Frontal cortex (tissue), 4 donors: ENCODE measurements around the gene PAIP1. TPM values are rescaled to one million over a fixed set of nuclear protein-coding genes. Genes with fewer than 3 reads are reported as not detected.
A peak's percentile ranks its signal among the peaks of the same experiment; 100 is the strongest.
"Not testable (repeated sequence)": the region's sequence is repeated elsewhere in the genome, so short reads cannot be mapped to it uniquely, and the experiment has no call there.

ENCODE experiments used
- DNase-seq, 2 donors: peaks; one replicate each; pipeline ENCODE4 v3.0.0; 2012; ENCODE audit warnings: low spot score in 2 of 2
- FAIRE-seq: peaks from 2 replicates; lab custom pipeline; 2012; peaks lifted over from hg19 to GRCh38; lab: Jason Lieb, UNC
- total RNA-seq: library from RNA; depleted of rRNA; stranded (reverse); fragments of >200 nt; gene quantifications from one replicate; pipeline ENCODE4 v1.2.3, GENCODE V29; 2014
- donor health status: control.
- donor health status: control.
- donor health status: control.

The PAIP1 gene
- 221 TPM for total RNA-seq

- peak; percentile 86 to 88 for DNase-seq
- FAIRE-seq = no peak
Observed at GRCh38 chr5:43556857-43557542, at the start of gene PAIP1. Gene PAIP1, minus strand, starts transcription at chr5:43557077. Its CDS starts 231 bp downstream, at chr5:43556846.

GRCh38 chr5:43606351-43606750, 49.5 kb upstream of the PAIP1 start:
- no peak for FAIRE-seq
- DNase-seq = no peak

- FAIRE-seq = no peak
Observed at GRCh38 chr5:43604699-43605098, 47.8 kb upstream of the PAIP1 start.

GRCh38 chr5:43603344-43604217, 46.7 kb upstream of the PAIP1 start:
- no peak for FAIRE-seq
- DNase-seq = peak; percentile 65 to 71

More at GRCh38 chr5:43604699-43605098, 47.8 kb upstream of the PAIP1 start:
- DNase-seq = no peak

GRCh38 chr5:43602461-43603343, 45.8 kb upstream of the PAIP1 start, which contains the start of gene NNT:
Gene NNT, plus strand, starts transcription at chr5:43603180. Its CDS starts 6,016 bp downstream, at chr5:43609196.
- FAIRE-seq (no peak), DNase-seq (peak; percentile 77 to 81)

- peak in 1 of 2 donors; percentile 16 for DNase-seq
- no peak for FAIRE-seq
Observed at GRCh38 chr5:43601454-43602260, 44.8 kb upstream of the PAIP1 start.

- not testable (repeated sequence) for DNase-seq
Observed at GRCh38 chr5:43598927-43599326, 42.0 kb upstream of the PAIP1 start.

GRCh38 chr5:43592363-43592762, 35.5 kb upstream of the PAIP1 start:
- no peak for FAIRE-seq
- DNase-seq = no peak

More at GRCh38 chr5:43598927-43599326, 42.0 kb upstream of the PAIP1 start:
- FAIRE-seq = not testable (repeated sequence)

GRCh38 chr5:43590700-43591099, 33.8 kb upstream of the PAIP1 start:
- no peak for DNase-seq
- no peak for FAIRE-seq

GRCh38 chr5:43589310-43589709, 32.4 kb upstream of the PAIP1 start:
- FAIRE-seq (no peak), DNase-seq (no peak)

GRCh38 chr5:43588842-43589241, 32.0 kb upstream of the PAIP1 start:
- no peak for DNase-seq
- no peak for FAIRE-seq

GRCh38 chr5:43584166-43584699, 27.4 kb upstream of the PAIP1 start:
- FAIRE-seq = no peak

GRCh38 chr5:43583724-43584123, 26.8 kb upstream of the PAIP1 start:
- no peak for FAIRE-seq
- DNase-seq = no peak

More at GRCh38 chr5:43584166-43584699, 27.4 kb upstream of the PAIP1 start:
- no peak for DNase-seq

- no peak for DNase-seq
- no peak for FAIRE-seq
Observed at GRCh38 chr5:43582082-43583005, 25.5 kb upstream of the PAIP1 start.

GRCh38 chr5:43581398-43581797, 24.5 kb upstream of the PAIP1 start:
- FAIRE-seq (no peak), DNase-seq (no peak)

- not testable (repeated sequence) for FAIRE-seq, DNase-seq
Observed at GRCh38 chr5:43580402-43581210, 23.7 kb upstream of the PAIP1 start.

GRCh38 chr5:43573058-43573457, 16.2 kb upstream of the PAIP1 start:
- DNase-seq (no peak), FAIRE-seq (peak; percentile 48)
